ENCODE results near the gene LYSMD2. TPM values are rescaled to one million over a fixed set of nuclear protein-coding genes. Genes with fewer than 3 reads are reported as not detected.

The LYSMD2 gene
- total and polyA plus RNA-seq, 2 experiments from 2014 or later: 5.4 to 5.9 TPM

GRCh38 chr15:51765751-51766150 is 28.3 kb upstream of the LYSMD2 start:
- no peak overlapping the region for H3K4me3 ChIP-seq
- ATAC-seq (peak; percentile 71), DNase-seq (ENCODE audit: low spot score) (no peak)
- no peaks in the 10 kb centered on the region for H3F3A ChIP-seq (replicated peaks; ENCODE audit: low read depth)
- Mint-ChIP-seq H3K27ac (no peak overlapping the region), H3K4me3 (no peak overlapping the region), H3K4me1 (peaks cover 11% of the 10 kb centered on the region; the same call in 2 of the 3 replicates), H3K27me3 (ENCODE audit: insufficient read depth, low read depth, poor library complexity) (peaks cover 2% of the 10 kb centered on the region), H3K9me3 (no peaks in the 10 kb centered on the region), H3K36me3 (ENCODE audit: low read depth) (no peaks in the 10 kb centered on the region; the same call in 1 of the 3 replicates)
- H3K27ac ChIP-seq (ENCODE audit: low read depth): no peak overlapping the region
- no peaks in the 10 kb centered on the region for H3K79me2 ChIP-seq (replicated peaks; ENCODE audit: insufficient read depth)
- no peak overlapping the region for H2AFZ ChIP-seq
- H3K4me2 ChIP-seq: no peak overlapping the region
- TF ChIP-seq CTCF (conservative IDR thresholded peaks at IDR 0.05; ENCODE audit: low read depth in 2 of 2) (no peak), ZNF331 (CRISPR knock-in tag; IDR thresholded peaks at IDR 0.05; ENCODE audit: low read depth) (no peak), EZH2 (IDR thresholded peaks at IDR 0.05; ENCODE audit: low read depth, unreplicated experiment) (no peak), POLR2AphosphoS5 (IDR thresholded peaks at IDR 0.05; ENCODE audit: low read depth) (no peak), NANOG (IDR thresholded peaks at IDR 0.05; ENCODE audit: borderline replicate concordance) (no peak), STAT1 (IDR thresholded peaks at IDR 0.05; ENCODE audit: unreplicated experiment) (no peak), EZH2phosphoT487 (IDR thresholded peaks at IDR 0.05; ENCODE audit: unreplicated experiment) (no peak)
- TF ChIP-seq, protein P1, sequence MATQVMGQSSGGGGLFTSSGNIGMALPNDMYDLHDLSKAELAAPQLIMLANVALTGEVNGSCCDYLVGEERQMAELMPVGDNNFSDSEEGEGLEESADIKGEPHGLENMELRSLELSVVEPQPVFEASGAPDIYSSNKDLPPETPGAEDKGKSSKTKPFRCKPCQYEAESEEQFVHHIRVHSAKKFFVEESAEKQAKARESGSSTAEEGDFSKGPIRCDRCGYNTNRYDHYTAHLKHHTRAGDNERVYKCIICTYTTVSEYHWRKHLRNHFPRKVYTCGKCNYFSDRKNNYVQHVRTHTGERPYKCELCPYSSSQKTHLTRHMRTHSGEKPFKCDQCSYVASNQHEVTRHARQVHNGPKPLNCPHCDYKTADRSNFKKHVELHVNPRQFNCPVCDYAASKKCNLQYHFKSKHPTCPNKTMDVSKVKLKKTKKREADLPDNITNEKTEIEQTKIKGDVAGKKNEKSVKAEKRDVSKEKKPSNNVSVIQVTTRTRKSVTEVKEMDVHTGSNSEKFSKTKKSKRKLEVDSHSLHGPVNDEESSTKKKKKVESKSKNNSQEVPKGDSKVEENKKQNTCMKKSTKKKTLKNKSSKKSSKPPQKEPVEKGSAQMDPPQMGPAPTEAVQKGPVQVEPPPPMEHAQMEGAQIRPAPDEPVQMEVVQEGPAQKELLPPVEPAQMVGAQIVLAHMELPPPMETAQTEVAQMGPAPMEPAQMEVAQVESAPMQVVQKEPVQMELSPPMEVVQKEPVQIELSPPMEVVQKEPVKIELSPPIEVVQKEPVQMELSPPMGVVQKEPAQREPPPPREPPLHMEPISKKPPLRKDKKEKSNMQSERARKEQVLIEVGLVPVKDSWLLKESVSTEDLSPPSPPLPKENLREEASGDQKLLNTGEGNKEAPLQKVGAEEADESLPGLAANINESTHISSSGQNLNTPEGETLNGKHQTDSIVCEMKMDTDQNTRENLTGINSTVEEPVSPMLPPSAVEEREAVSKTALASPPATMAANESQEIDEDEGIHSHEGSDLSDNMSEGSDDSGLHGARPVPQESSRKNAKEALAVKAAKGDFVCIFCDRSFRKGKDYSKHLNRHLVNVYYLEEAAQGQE (IDR thresholded peaks at IDR 0.05; ENCODE audit: unreplicated experiment): no peak
- TF ChIP-seq, protein P2, sequence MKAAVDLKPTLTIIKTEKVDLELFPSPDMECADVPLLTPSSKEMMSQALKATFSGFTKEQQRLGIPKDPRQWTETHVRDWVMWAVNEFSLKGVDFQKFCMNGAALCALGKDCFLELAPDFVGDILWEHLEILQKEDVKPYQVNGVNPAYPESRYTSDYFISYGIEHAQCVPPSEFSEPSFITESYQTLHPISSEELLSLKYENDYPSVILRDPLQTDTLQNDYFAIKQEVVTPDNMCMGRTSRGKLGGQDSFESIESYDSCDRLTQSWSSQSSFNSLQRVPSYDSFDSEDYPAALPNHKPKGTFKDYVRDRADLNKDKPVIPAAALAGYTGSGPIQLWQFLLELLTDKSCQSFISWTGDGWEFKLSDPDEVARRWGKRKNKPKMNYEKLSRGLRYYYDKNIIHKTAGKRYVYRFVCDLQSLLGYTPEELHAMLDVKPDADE (IDR thresholded peaks at IDR 0.05): no peak
- no peaks in the 10 kb centered on the region for H3K36me3 ChIP-seq (ENCODE audit: insufficient read depth)
- no peaks in the 10 kb centered on the region for H3K9me2 ChIP-seq (ENCODE audit: insufficient read depth)
- H3K4me1 ChIP-seq (ENCODE audit: insufficient read depth): peaks cover 8% of the 10 kb centered on the region
- H3K27me3 ChIP-seq (ENCODE audit: insufficient read depth): no peaks in the 10 kb centered on the region
- no peaks in the 10 kb centered on the region for H4K20me1 ChIP-seq (replicated peaks; ENCODE audit: insufficient read depth)

DNA sequence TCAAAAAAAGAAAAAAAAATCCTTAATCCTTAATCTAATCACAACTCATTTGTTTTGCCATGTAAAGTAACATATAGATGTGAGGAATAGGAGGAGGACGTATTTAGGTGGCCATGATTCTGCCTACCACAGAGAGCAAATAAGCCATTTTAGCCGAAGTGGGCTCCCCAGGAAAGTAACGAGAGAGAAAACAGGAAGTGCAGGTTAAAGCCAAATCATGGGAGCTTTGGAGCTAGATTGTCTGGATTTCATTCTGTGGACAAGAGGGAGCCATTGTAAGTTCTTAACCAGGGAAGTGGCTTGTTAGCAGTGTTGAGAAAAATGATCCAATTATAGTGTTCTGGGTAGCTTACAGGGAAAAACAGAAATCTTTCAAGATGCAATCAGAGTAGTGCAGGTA is 23.4 kb upstream of the LYSMD2 start:
- Histone ChIP-seq H3K27me3 (ENCODE audit: insufficient read depth) (no peaks in the 10 kb centered on the region), H2AFZ (no peak overlapping the region), H3K4me2 (no peak overlapping the region), H3K9me2 (ENCODE audit: insufficient read depth) (no peaks in the 10 kb centered on the region), H3F3A (replicated peaks; ENCODE audit: low read depth) (no peaks in the 10 kb centered on the region), H3K4me3 (no peak overlapping the region), H3K4me1 (ENCODE audit: insufficient read depth) (no peaks in the 10 kb centered on the region), H3K36me3 (ENCODE audit: insufficient read depth) (no peaks in the 10 kb centered on the region), H3K79me2 (replicated peaks; ENCODE audit: insufficient read depth) (no peaks in the 10 kb centered on the region), H3K27ac (ENCODE audit: low read depth) (no peak overlapping the region), H4K20me1 (replicated peaks; ENCODE audit: insufficient read depth) (peaks cover 5% of the 10 kb centered on the region; the same call in 1 of the 2 replicates)
- H3K4me1 Mint-ChIP-seq: peaks cover 6% of the 10 kb centered on the region; the same call in 2 of the 3 replicates
- no peaks in the 10 kb centered on the region; the same call in 2 of the 3 replicates for H3K36me3 Mint-ChIP-seq (ENCODE audit: low read depth)
- peaks cover 5% of the 10 kb centered on the region for H3K27me3 Mint-ChIP-seq (ENCODE audit: insufficient read depth, low read depth, poor library complexity)
- H3K4me3 Mint-ChIP-seq: no peak overlapping the region
- no peaks in the 10 kb centered on the region; the same call in 2 of the 3 replicates for H3K9me3 Mint-ChIP-seq
- ATAC-seq (no peak), DNase-seq (ENCODE audit: low spot score) (no peak)
- no peak overlapping the region for H3K27ac Mint-ChIP-seq
- TF ChIP-seq NANOG (IDR thresholded peaks at IDR 0.05; ENCODE audit: borderline replicate concordance) (no peak), ZNF114 (CRISPR knock-in tag; IDR thresholded peaks at IDR 0.05) (no peak), POLR2AphosphoS5 (IDR thresholded peaks at IDR 0.05; ENCODE audit: low read depth) (no peak), CREB1 (CRISPR knock-in tag; IDR thresholded peaks at IDR 0.05; ENCODE audit: low read depth) (no peak), EZH2phosphoT487 (IDR thresholded peaks at IDR 0.05; ENCODE audit: unreplicated experiment) (no peak)
- TF ChIP-seq, protein P2 (IDR thresholded peaks at IDR 0.05): no peak
